PC-3 (cell line): ENCODE results near the gene TNFRSF1B. TPM values are rescaled to one million over a fixed set of nuclear protein-coding genes. Genes with fewer than 3 reads are reported as not detected.

ENCODE experiments used
- ATAC-seq: fragments of 200-7000 bp; cut with Tn5 transposase; 2 replicates; pipeline ENCODE4 v1.9.1; 2020; ENCODE audit warnings: mild to moderate bottlenecking, moderate library complexity
- BruUV-seq: library from RNA; stranded (reverse); fragments of 400-500 nt; replicated peaks from 2 replicates; lab custom pipeline; 2021; lab: Mats Ljungman, UMichigan
- CTCF ChIA-PET: fragments of 300-600 bp; sonication (Branson Sonifier 250); formaldehyde crosslinking; loops from one replicate; lab custom pipeline; 2022; ENCODE audit warnings: antibody characterized with exemption; lab: Charles Lee
- POLR2A ChIA-PET: fragments of 300-600 bp; sonication (Branson Sonifier 250); formaldehyde crosslinking; loops from one replicate; lab custom pipeline; 2022; ENCODE audit warnings: antibody characterized with exemption; ENCODE audit not compliant: unreplicated experiment; lab: Charles Lee
- DNase-seq: peaks from one replicate; pipeline ENCODE4 v3.0.0-alpha.2; 2015
- H2AFZ ChIP-seq: fragments of 300-600 bp; sonication (generic); 2 replicates; pipeline ENCODE4 v1.6.0; 2016; ENCODE audit warnings: antibody characterized with exemption, low read length
- H3F3A ChIP-seq: fragments of 300-600 bp; sonication (generic); one replicate; pipeline ENCODE4 v1.6.0; 2017; ENCODE audit warnings: antibody characterized with exemption, low read length, control low read depth, mild to moderate bottlenecking; ENCODE audit not compliant: unreplicated experiment
- H3K27ac ChIP-seq: fragments of 300-600 bp; sonication (generic); 2 replicates; pipeline ENCODE4 v1.5.1; 2016; ENCODE audit warnings: mild to moderate bottlenecking, low read length
- H3K27me3 ChIP-seq: fragments of 300-600 bp; sonication (generic); 2 replicates; pipeline ENCODE4 v1.6.1; 2016; ENCODE audit warnings: low read length, mixed read lengths
- H3K36me3 ChIP-seq: fragments of 300-600 bp; sonication (generic); 2 replicates; pipeline ENCODE4 v1.6.1; 2016; ENCODE audit warnings: low read depth, mixed run types, low read length, mixed read lengths
- H3K4me1 ChIP-seq: fragments of 300-600 bp; sonication (generic); 2 replicates; pipeline ENCODE4 v1.5.1; 2016; ENCODE audit warnings: low read length; ENCODE audit not compliant: insufficient read depth
- H3K4me2 ChIP-seq: fragments of 300-600 bp; sonication (generic); 2 replicates; pipeline ENCODE4 v1.6.0; 2016; ENCODE audit warnings: low read length
- H3K4me3 ChIP-seq: fragments of 300-600 bp; sonication (generic); 2 replicates; pipeline ENCODE4 v1.5.1; 2016; ENCODE audit warnings: mild to moderate bottlenecking, low read length, mixed read lengths
- H3K79me2 ChIP-seq: fragments of 300-600 bp; sonication (generic); 2 replicates; pipeline ENCODE4 v1.6.1; 2017; ENCODE audit warnings: low read length, mixed read lengths
- H3K9ac ChIP-seq: fragments of 300-600 bp; sonication (generic); 2 replicates; pipeline ENCODE4 v1.6.0; 2016; ENCODE audit warnings: mild to moderate bottlenecking, low read length
- H3K9me2 ChIP-seq: fragments of 300-600 bp; sonication (generic); replicated peaks from 2 replicates; pipeline ENCODE4 v1.6.1; 2016; ENCODE audit warnings: mixed run types, low read length, mixed read lengths
- H3K9me3 ChIP-seq: fragments of 300-600 bp; sonication (generic); 2 replicates; pipeline ENCODE4 v1.6.1; 2016; ENCODE audit warnings: low read length, mixed read lengths
- H4K20me1 ChIP-seq: fragments of 300-600 bp; sonication (generic); 2 replicates; pipeline ENCODE4 v1.6.1; 2016; ENCODE audit warnings: low read length, mixed read lengths
- CTCF ChIP-seq: fragments of 300-600 bp; sonication (generic); conservative IDR thresholded peaks from 2 replicates; pipeline ENCODE4 v1.5.1; 2017; ENCODE audit warnings: antibody characterized with exemption, low read depth, mild to moderate bottlenecking, low read length
- EZH2 ChIP-seq: fragments of 300-600 bp; sonication (generic); IDR thresholded peaks from one replicate; pipeline ENCODE4 v1.6.1; 2017; ENCODE audit warnings: antibody characterized with exemption, mild to moderate bottlenecking, low read length; ENCODE audit not compliant: unreplicated experiment
- EZH2phosphoT487 ChIP-seq: fragments of 300-600 bp; sonication (generic); IDR thresholded peaks from 2 replicates; pipeline ENCODE4 v1.6.1; 2018; ENCODE audit warnings: mild to moderate bottlenecking, antibody characterized with exemption, low read length, borderline replicate concordance
- intact Hi-C: fragments of 100-400 bp; cut with micrococcal nuclease; formaldehyde crosslinking; loops from 2 replicates; pipeline ENCODE4 v1.9.0; 2023
- total RNA-seq: library from RNA; depleted of rRNA; stranded (reverse); fragments of >200 nt; gene quantifications from 2 replicates; pipeline ENCODE4 v1.2.3, GENCODE V29; 2014

Gene TNFRSF1B
- total RNA-seq, 1 experiment from 2014 or later = 1.3 TPM

GRCh38 chr1:12251442-12251841 is 84.7 kb downstream of the TNFRSF1B start:
- no peak overlapping the region for H3K4me2 ChIP-seq
- ATAC-seq = peak; percentile 87
- no peak overlapping the region for H3K9ac ChIP-seq
- no peak overlapping the region for H3K27ac ChIP-seq
- intact Hi-C loops = no loop called here
- no TSS peak for BruUV-seq
- H3F3A ChIP-seq = no peaks in the 10 kb centered on the region
- H3K9me3 ChIP-seq = no peaks in the 10 kb centered on the region
- H3K27me3 ChIP-seq = no peaks in the 10 kb centered on the region
- H3K4me3 ChIP-seq = no peak overlapping the region
- H2AFZ ChIP-seq = no peak overlapping the region
- ChIA-PET CTCF (no interaction called here), POLR2A (no interaction called here)
- DNase-seq = no peak
- H4K20me1 ChIP-seq = no peaks in the 10 kb centered on the region
- no peaks in the 10 kb centered on the region for H3K4me1 ChIP-seq
- peaks cover 31% of the 10 kb centered on the region for H3K36me3 ChIP-seq
- no peaks in the 10 kb centered on the region for H3K79me2 ChIP-seq
- TF ChIP-seq CTCF = no peak
- no peak for TF ChIP-seq EZH2
- no peak for TF ChIP-seq EZH2phosphoT487
- H3K9me2 ChIP-seq = no peaks in the 10 kb centered on the region

GRCh38 chr1:12255913-12256312 is 89.1 kb downstream of the TNFRSF1B start:
- POLR2A ChIA-PET = interaction anchor here (0.6 kb wide), 1 partner anchor 379 kb away, joined by 3 read pairs; no protein-coding TSS in a partner anchor
- intact Hi-C loops = no loop called here

More at GRCh38 chr1:12255913-12256312, 89.1 kb downstream of the TNFRSF1B start:
- H3K36me3 ChIP-seq = peaks cover 27% of the 10 kb centered on the region; the same call in 1 of the 2 replicates
- no peak overlapping the region for H2AFZ ChIP-seq
- H3K79me2 ChIP-seq = no peaks in the 10 kb centered on the region
- no peaks in the 10 kb centered on the region for H3K9me2 ChIP-seq
- H3K4me2 ChIP-seq = no peak overlapping the region
- no peak overlapping the region for H3K9ac ChIP-seq
- no peak overlapping the region for H3K4me3 ChIP-seq
- no peaks in the 10 kb centered on the region for H3F3A ChIP-seq
- no peaks in the 10 kb centered on the region for H3K27me3 ChIP-seq
- no peak overlapping the region for H3K27ac ChIP-seq
- no TSS peak for BruUV-seq
- ATAC-seq (no peak), DNase-seq (no peak)
- no peaks in the 10 kb centered on the region for H4K20me1 ChIP-seq
- CTCF ChIA-PET = no interaction called here
- no peak for TF ChIP-seq EZH2
- TF ChIP-seq CTCF = no peak
- no peak for TF ChIP-seq EZH2phosphoT487
- H3K4me1 ChIP-seq = no peaks in the 10 kb centered on the region
- no peaks in the 10 kb centered on the region for H3K9me3 ChIP-seq
